Suprapubic skin (tissue), 4 donors: ENCODE measurements around the gene FRAT2. TPM values are rescaled to one million over a fixed set of nuclear protein-coding genes. Genes with fewer than 3 reads are reported as not detected.

ENCODE experiments used
- DNase-seq, 2 donors: peaks; one replicate each; pipeline ENCODE4 v3.0.0-alpha.2; 2019; ENCODE audit warnings: low spot score in 2 of 2
- H3K27ac ChIP-seq: fragments of 200-600 bp; sonication (generic); one replicate; pipeline ENCODE4 v1.5.1; 2019
- H3K27me3 ChIP-seq: fragments of 200-600 bp; sonication (generic); one replicate; pipeline ENCODE4 v1.5.1; 2019
- H3K36me3 ChIP-seq: fragments of 200-600 bp; sonication (generic); one replicate; pipeline ENCODE4 v1.5.1; 2019
- H3K4me1 ChIP-seq: fragments of 200-600 bp; sonication (generic); one replicate; pipeline ENCODE4 v1.5.1; 2019
- H3K4me3 ChIP-seq: fragments of 200-600 bp; sonication (generic); one replicate; pipeline ENCODE4 v1.5.1; 2019; ENCODE audit warnings: mild to moderate bottlenecking
- H3K9me3 ChIP-seq: fragments of 200-600 bp; sonication (generic); one replicate; pipeline ENCODE4 v1.5.1; 2019
- CTCF ChIP-seq, 2 donors: fragments of 200-600 bp in 1 of 2; fragments of 450-650 bp in 1 of 2; sonication (generic) in 1 of 2; IDR thresholded peaks; one replicate each; pipeline ENCODE4 v1.5.1; 2016 to 2019; ENCODE audit warnings: antibody characterized with exemption in 2 of 2, mild to moderate bottlenecking in 1 of 2, moderate library complexity in 1 of 2
- EP300 ChIP-seq: sonication (generic); formaldehyde crosslinking; IDR thresholded peaks from one replicate; pipeline ENCODE4 v1.6.1; 2017; ENCODE audit warnings: antibody characterized with exemption
- POLR2A ChIP-seq, 2 donors: fragments of 450-650 bp; IDR thresholded peaks; one replicate each; pipeline ENCODE4 v1.6.1; 2017; ENCODE audit warnings: antibody characterized with exemption in 2 of 2, mild to moderate bottlenecking in 2 of 2, moderate library complexity in 2 of 2
- POLR2AphosphoS5 ChIP-seq, 3 donors: sonication (generic); formaldehyde crosslinking; IDR thresholded peaks; one replicate each; pipeline ENCODE4 v1.6.1; 2017; ENCODE audit warnings: antibody characterized with exemption in 3 of 3
- WGBS: methylation state at CpG from one replicate; pipeline ENCODE4 v1.1.5; 2018; 5-methylcytosine and 5-hydroxymethylcytosine counted together
- total RNA-seq, 4 donors: library from RNA; depleted of rRNA; stranded (reverse); fragments of >200 nt; gene quantifications; one replicate each; pipeline ENCODE4 v1.1.0, GENCODE V29; 2016

The FRAT2 gene
- total RNA-seq, 4 donors from 2014 or later, result 30.9 to 58.0 (median 38.4) TPM

DNA sequence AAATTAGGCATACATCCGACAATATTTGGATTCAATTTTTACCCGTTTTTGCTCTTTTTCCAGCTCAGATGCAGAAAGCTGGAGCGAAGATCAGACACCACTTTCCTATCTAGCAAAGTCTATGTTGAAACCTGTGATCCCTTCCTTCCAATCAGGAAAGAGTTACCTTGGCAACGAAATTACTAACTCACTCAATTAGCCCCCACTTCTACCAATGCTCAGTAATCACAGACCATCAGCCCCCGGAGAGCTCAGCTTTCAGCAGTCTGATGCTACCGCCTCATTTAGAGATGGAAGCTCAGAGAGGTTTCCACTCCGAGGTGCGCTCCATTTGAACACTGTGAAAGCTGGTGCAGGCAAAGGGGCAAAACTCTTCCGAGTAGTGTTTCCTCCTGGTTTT lies 8.8 kb downstream of the FRAT2 start:
- Histone ChIP-seq H3K27ac (no peak overlapping the region), H3K27me3 (no peaks in the 10 kb centered on the region), H3K4me3 (no peak overlapping the region), H3K36me3 (peaks cover 19% of the 10 kb centered on the region), H3K9me3 (no peaks in the 10 kb centered on the region), H3K4me1 (peaks cover 23% of the 10 kb centered on the region)
- 91% methylated on average over 9 of the region's 9 CpGs for WGBS
- TF ChIP-seq POLR2AphosphoS5 (IDR thresholded peaks at IDR 0.05), result no peak
- DNase-seq, result no peak

DNA sequence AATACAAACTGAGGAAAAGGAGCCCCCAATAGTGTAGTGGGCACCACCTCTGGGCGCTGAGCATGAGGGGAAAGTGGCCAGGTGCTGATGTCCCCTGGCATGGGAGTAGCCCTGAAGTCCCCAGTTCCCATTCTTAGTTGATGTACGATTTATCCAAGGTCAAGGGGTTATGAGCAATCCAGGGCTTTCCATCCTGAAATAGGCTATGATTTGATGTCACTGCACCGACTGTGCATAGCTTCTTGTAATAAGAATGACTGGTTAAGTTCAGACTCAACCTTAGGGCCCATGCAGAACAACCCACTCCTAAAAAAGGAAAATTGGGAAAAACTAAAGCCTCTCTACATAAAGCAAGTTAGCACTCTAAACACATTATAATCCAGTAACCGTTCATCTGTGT lies 11.0 kb downstream of the FRAT2 start:
- 88% methylated on average over 3 of the region's 4 CpGs for WGBS
- no peak overlapping the region for H3K4me3 ChIP-seq
- H3K36me3 ChIP-seq, result peaks cover 6% of the 10 kb centered on the region
- no peak for DNase-seq
- no peak overlapping the region for H3K27ac ChIP-seq
- H3K4me1 ChIP-seq, result peaks cover 24% of the 10 kb centered on the region
- TF ChIP-seq POLR2A (IDR thresholded peaks at IDR 0.05) (no peak), EP300 (no peak), POLR2AphosphoS5 (IDR thresholded peaks at IDR 0.05) (no peak), CTCF (IDR thresholded peaks at IDR 0.05) (no peak)
- H3K9me3 ChIP-seq, result no peaks in the 10 kb centered on the region
- H3K27me3 ChIP-seq, result no peaks in the 10 kb centered on the region

- no peak overlapping the region for H3K27ac ChIP-seq
- H3K36me3 ChIP-seq, result no peaks in the 10 kb centered on the region
- DNase-seq, result no peak
- no peaks in the 10 kb centered on the region for H3K27me3 ChIP-seq
- peaks cover 29% of the 10 kb centered on the region for H3K4me1 ChIP-seq
- no peak overlapping the region for H3K4me3 ChIP-seq
- H3K9me3 ChIP-seq, result no peaks in the 10 kb centered on the region
- TF ChIP-seq POLR2A (IDR thresholded peaks at IDR 0.05) (no peak), CTCF (IDR thresholded peaks at IDR 0.05) (no peak), EP300 (no peak), POLR2AphosphoS5 (IDR thresholded peaks at IDR 0.05) (no peak)
- WGBS, result 46% methylated on average over 3 of the region's 3 CpGs
Observed at GRCh38 chr10:97321804-97322190, 12.7 kb downstream of the FRAT2 start.

- H3K9me3 ChIP-seq, result no peaks in the 10 kb centered on the region
- H3K4me3 ChIP-seq, result peak overlapping the region; percentile 86
- H3K4me1 ChIP-seq, result peaks cover 29% of the 10 kb centered on the region
- TF ChIP-seq CTCF (IDR thresholded peaks at IDR 0.05), result no peak
- TF ChIP-seq POLR2A (IDR thresholded peaks at IDR 0.05), result no peak
- no peak for TF ChIP-seq EP300
- TF ChIP-seq POLR2AphosphoS5 (IDR thresholded peaks at IDR 0.05), result no peak
- WGBS, result 35% methylated on average over 16 of the region's 38 CpGs
- no peaks in the 10 kb centered on the region for H3K36me3 ChIP-seq
- peak overlapping the region; percentile 98 for H3K27ac ChIP-seq
- peak in 1 of 2 donors; percentile 70 for DNase-seq
- H3K27me3 ChIP-seq, result no peaks in the 10 kb centered on the region
Observed at GRCh38 chr10:97321032-97321803, 13.3 kb downstream of the FRAT2 start.

- TF ChIP-seq EP300, result no peak
- TF ChIP-seq POLR2AphosphoS5 (IDR thresholded peaks at IDR 0.05), result no peak
- TF ChIP-seq POLR2A (IDR thresholded peaks at IDR 0.05), result no peak
- TF ChIP-seq CTCF (IDR thresholded peaks at IDR 0.05), result no peak
- WGBS, result 25% methylated on average over 17 of the region's 24 CpGs
- Histone ChIP-seq H3K4me3 (peak overlapping the region; percentile 86), H3K4me1 (peaks cover 29% of the 10 kb centered on the region), H3K9me3 (no peaks in the 10 kb centered on the region), H3K36me3 (no peaks in the 10 kb centered on the region), H3K27ac (peak overlapping the region; percentile 98), H3K27me3 (no peaks in the 10 kb centered on the region)
- peak in 1 of 2 donors; percentile 67 for DNase-seq
Observed at GRCh38 chr10:97320480-97321031, 14.0 kb downstream of the FRAT2 start.
